Stimulated activated CD8-positive, alpha-beta memory T cell treated with anti-CD3 and anti-CD28 coated beads, Interleukin-7, amount 100 ng/mL, for 24 hours (primary cell): Measurements from ENCODE around the gene ABCA7.

ENCODE experiments used
- DNase-seq: peaks from one replicate; pipeline ENCODE4 v3.0.0-alpha.2; 2020; ENCODE audit warnings: low read depth

Gene ABCA7

GRCh38 chr19:1088416-1089010 lies 48.6 kb downstream of the ABCA7 start:
- no peak for DNase-seq

- no peak for DNase-seq
These were observed 49.3 kb downstream of the ABCA7 start for GRCh38 chr19:1089126-1089771.

GRCh38 chr19:1089891-1090290 lies 50.0 kb downstream of the ABCA7 start:
- no peak for DNase-seq

- DNase-seq, result no peak
These were observed 51.0 kb downstream of the ABCA7 start for GRCh38 chr19:1090731-1091543.

- DNase-seq, result no peak
These were observed 51.8 kb downstream of the ABCA7 start for GRCh38 chr19:1091544-1092175.

- no peak for DNase-seq
These were observed 53.4 kb downstream of the ABCA7 start for GRCh38 chr19:1093330-1093729.

GRCh38 chr19:1093811-1094553 lies 54.1 kb downstream of the ABCA7 start:
- DNase-seq, result no peak

GRCh38 chr19:1094655-1094977 lies 54.7 kb downstream of the ABCA7 start:
- DNase-seq, result no peak

- DNase-seq, result peak; percentile 95
These were observed 55.2 kb downstream of the ABCA7 start, which contains the start of gene POLR2E for GRCh38 chr19:1094978-1095701. Gene POLR2E, minus strand, starts transcription at chr19:1095375. Its CDS starts 60 bp downstream, at chr19:1095315.

GRCh38 chr19:1097810-1098176 lies 57.9 kb downstream of the ABCA7 start:
- no peak for DNase-seq

GRCh38 chr19:1098177-1099051 lies 58.5 kb downstream of the ABCA7 start:
- DNase-seq, result no peak

- no peak for DNase-seq
These were observed 61.4 kb downstream of the ABCA7 start for GRCh38 chr19:1101337-1101698.

- no peak for DNase-seq
These were observed 62.7 kb downstream of the ABCA7 start for GRCh38 chr19:1102407-1103131.

GRCh38 chr19:1103132-1103707 lies 63.3 kb downstream of the ABCA7 start:
- DNase-seq, result no peak

GRCh38 chr19:1103708-1104310 lies 63.9 kb downstream of the ABCA7 start, which contains the start of gene GPX4:
Gene GPX4, plus strand, starts transcription at chr19:1103994. Its CDS starts 50 bp downstream, at chr19:1104044.
- peak; percentile 96 for DNase-seq

GRCh38 chr19:1104311-1105007 lies 64.6 kb downstream of the ABCA7 start:
- no peak for DNase-seq

- DNase-seq, result no peak
These were observed 65.3 kb downstream of the ABCA7 start for GRCh38 chr19:1105008-1105872.
